Measurements from ENCODE around the gene NBL1.

GRCh38 chr1:19703280-19703679, 59.2 kb downstream of the NBL1 start:
- TF ChIP-seq POLR2A (IDR thresholded peaks at IDR 0.05) (no peak), CTCF (IDR thresholded peaks at IDR 0.05) (no peak)

All from ovary (tissue), 3 donors.